SK-N-SH treated with all-trans-retinoic acid at 6 μM for 48 hours (cell line): ENCODE results near the gene CRABP2.
A peak's percentile ranks its signal among the peaks of the same experiment; 100 is the strongest.

Source experiments
- BACH2 ChIP-seq: fragments of 250-450 bp; sonication (Bioruptor Pico); IDR thresholded peaks from 2 replicates; pipeline ENCODE4 v1.9.0; 2021; ENCODE audit warnings: mild to moderate bottlenecking, borderline replicate concordance
- CSDC2 ChIP-seq: fragments of 250-450 bp; sonication (Bioruptor Pico); IDR thresholded peaks from 2 replicates; pipeline ENCODE4 v1.5.0; 2020; ENCODE audit warnings: mild to moderate bottlenecking, moderate library complexity
- ESRRG ChIP-seq: fragments of 250-450 bp; sonication (Bioruptor Pico); IDR thresholded peaks from 2 replicates; pipeline ENCODE4 v1.6.1; 2021; ENCODE audit warnings: mild to moderate bottlenecking
- GLIS3 ChIP-seq: fragments of 250-450 bp; sonication (Bioruptor Pico); IDR thresholded peaks from 2 replicates; pipeline ENCODE4 v1.5.0; 2020; ENCODE audit warnings: mild to moderate bottlenecking, moderate library complexity
- OSR1 ChIP-seq: fragments of 250-450 bp; sonication (Bioruptor Pico); IDR thresholded peaks from 2 replicates; pipeline ENCODE4 v1.8.0; 2022; ENCODE audit warnings: moderate library complexity, mild to moderate bottlenecking, inconsistent platforms
- PATZ1 ChIP-seq: fragments of 250-450 bp; sonication (Bioruptor Pico); IDR thresholded peaks from 2 replicates; pipeline ENCODE4 v1.8.0; 2020; ENCODE audit warnings: mild to moderate bottlenecking, moderate library complexity, borderline replicate concordance
- TOX ChIP-seq: fragments of 250-450 bp; sonication (Bioruptor Pico); IDR thresholded peaks from 2 replicates; pipeline ENCODE4 v1.8.0; 2021; ENCODE audit warnings: mild to moderate bottlenecking, moderate library complexity, borderline replicate concordance
- TSHZ2 ChIP-seq: fragments of 250-450 bp; sonication (Bioruptor Pico); IDR thresholded peaks from 2 replicates; pipeline ENCODE4 v1.5.0; 2020; ENCODE audit warnings: mild to moderate bottlenecking, moderate library complexity
- ZC3H10 ChIP-seq: fragments of 250-450 bp; sonication (Bioruptor Pico); IDR thresholded peaks from 2 replicates; pipeline ENCODE4 v1.5.1; 2021; ENCODE audit warnings: mild to moderate bottlenecking, moderate library complexity
- ZFP3 ChIP-seq: fragments of 250-450 bp; sonication (Bioruptor Pico); IDR thresholded peaks from 2 replicates; pipeline ENCODE4 v1.5.0; 2020; ENCODE audit warnings: mild to moderate bottlenecking, moderate library complexity
- ZFP30 ChIP-seq: fragments of 450-650 bp; formaldehyde crosslinking; IDR thresholded peaks from 2 replicates; pipeline ENCODE4 v1.5.0; 2022; ENCODE audit warnings: mild to moderate bottlenecking, moderate library complexity
- ZNF565 ChIP-seq: fragments of 450-650 bp; formaldehyde crosslinking; conservative IDR thresholded peaks from 2 replicates; pipeline ENCODE4 v1.5.0; 2020; ENCODE audit warnings: low read depth, mild to moderate bottlenecking, moderate library complexity
- ZNF70 ChIP-seq: fragments of 450-650 bp; formaldehyde crosslinking; IDR thresholded peaks from 2 replicates; pipeline ENCODE4 v1.5.0; 2020; ENCODE audit warnings: mild to moderate bottlenecking, moderate library complexity

- no peak for TF ChIP-seq ZNF565 (CRISPR knock-in tag)
- 0 out of 2 replicates have a peak, but pooled peaks have one; percentile 45 for TF ChIP-seq ZFP3
- TF ChIP-seq PATZ1 = peak; percentile 57
- TF ChIP-seq GLIS3 (CRISPR knock-in tag) = no peak
- TF ChIP-seq TSHZ2 = no peak
- TF ChIP-seq CSDC2 (CRISPR knock-in tag) = 0 out of 2 replicates have a peak, but pooled peaks have one; percentile 46
- no peak for TF ChIP-seq ZNF70
- no peak for TF ChIP-seq ZFP30
- no peak for TF ChIP-seq ESRRG (CRISPR knock-in tag)
- TF ChIP-seq TOX = no peak
- TF ChIP-seq BACH2 (CRISPR knock-in tag) = no peak
- TF ChIP-seq ZC3H10 (CRISPR knock-in tag) = no peak
- TF ChIP-seq OSR1 (CRISPR knock-in tag) = no peak
Measured at GRCh38 chr1:156704930-156705320, 458 bp downstream of the CRABP2 start.
